GM23338 (cell line): ENCODE measurements around the gene PRKAA2. TPM values are rescaled to one million over a fixed set of nuclear protein-coding genes. Genes with fewer than 3 reads are reported as not detected.

Experiments used
- ATAC-seq: fragments of 200-7000 bp; cut with Tn5 transposase; 3 replicates; pipeline ENCODE4 v1.9.1; 2020
- DNase-seq: peaks from one replicate; pipeline ENCODE4 v3.0.0-alpha.2; 2015; ENCODE audit warnings: low spot score
- H2AFZ ChIP-seq: fragments of 200-600 bp; sonication (generic); 2 replicates; pipeline ENCODE4 v1.8.0; 2016; ENCODE audit warnings: antibody characterized with exemption, mild to moderate bottlenecking, moderate library complexity
- H3F3A ChIP-seq: fragments of 200-600 bp; sonication (generic); replicated peaks from 2 replicates; pipeline ENCODE4 v1.8.0; 2017; ENCODE audit warnings: antibody characterized with exemption, mixed run types, low read depth
- H3K27ac ChIP-seq: fragments of 200-600 bp; sonication (generic); 2 replicates; pipeline ENCODE4 v1.6.1; 2016; ENCODE audit warnings: low read depth
- H3K27me3 ChIP-seq: fragments of 200-600 bp; sonication (generic); 2 replicates; pipeline ENCODE4 v1.8.0; 2016; ENCODE audit warnings: mild to moderate bottlenecking, mixed run types, moderate library complexity; ENCODE audit not compliant: insufficient read depth
- H3K36me3 ChIP-seq: fragments of 200-600 bp; sonication (generic); 2 replicates; pipeline ENCODE4 v1.8.0; 2016; ENCODE audit warnings: mild to moderate bottlenecking; ENCODE audit not compliant: insufficient read depth
- H3K4me1 ChIP-seq: fragments of 200-600 bp; sonication (generic); 2 replicates; pipeline ENCODE4 v1.8.0; 2016; ENCODE audit warnings: mild to moderate bottlenecking, moderate library complexity; ENCODE audit not compliant: insufficient read depth
- H3K4me2 ChIP-seq: fragments of 200-600 bp; sonication (generic); 2 replicates; pipeline ENCODE4 v1.7.1; 2017; ENCODE audit warnings: mixed run types
- H3K4me3 ChIP-seq: fragments of 200-600 bp; sonication (generic); 2 replicates; pipeline ENCODE4 v1.6.1; 2016; ENCODE audit warnings: mixed run types
- H3K79me2 ChIP-seq: fragments of 200-600 bp; sonication (generic); replicated peaks from 2 replicates; pipeline ENCODE4 v1.8.0; 2017; ENCODE audit warnings: mild to moderate bottlenecking; ENCODE audit not compliant: insufficient read depth
- H3K9me2 ChIP-seq: fragments of 200-600 bp; sonication (generic); 2 replicates; pipeline ENCODE4 v1.8.0; 2017; ENCODE audit not compliant: insufficient read depth
- H4K20me1 ChIP-seq: fragments of 200-600 bp; sonication (generic); replicated peaks from 2 replicates; pipeline ENCODE4 v1.8.0; 2017; ENCODE audit warnings: mild to moderate bottlenecking; ENCODE audit not compliant: insufficient read depth
- H3K27ac Mint-ChIP-seq: 2 replicates; pipeline ENCODE4 v1.8.0; 2020; ENCODE audit warnings: inconsistent platforms, mild to moderate bottlenecking, moderate library complexity, mixed read lengths
- H3K27me3 Mint-ChIP-seq: 3 replicates; pipeline ENCODE4 v1.8.0; 2022; ENCODE audit warnings: low read depth, mild to moderate bottlenecking, moderate library complexity, mixed read lengths, inconsistent platforms; ENCODE audit not compliant: insufficient read depth, poor library complexity
- H3K36me3 Mint-ChIP-seq: 3 replicates; pipeline ENCODE4 v1.8.0; 2021; ENCODE audit warnings: low read depth, mild to moderate bottlenecking, inconsistent platforms, moderate library complexity, mixed read lengths
- H3K4me1 Mint-ChIP-seq: 3 replicates; pipeline ENCODE4 v1.8.0; 2020; ENCODE audit warnings: mild to moderate bottlenecking, inconsistent platforms, mixed read lengths
- H3K4me3 Mint-ChIP-seq: 3 replicates; pipeline ENCODE4 v1.8.0; 2021; ENCODE audit warnings: moderate library complexity, mild to moderate bottlenecking, inconsistent platforms, mixed read lengths
- H3K9me3 Mint-ChIP-seq: 3 replicates; pipeline ENCODE4 v1.8.0; 2020; ENCODE audit warnings: moderate library complexity, mild to moderate bottlenecking, inconsistent platforms, mixed read lengths
- CTCF ChIP-seq, 2 experiments: fragments of 200-600 bp in 1 of 2; sonication (generic) in 1 of 2; conservative IDR thresholded peaks; 2 replicates each; pipeline versions ENCODE4 v1.5.1 to v1.6.1; 2016 to 2017; ENCODE audit warnings: antibody characterized with exemption in 2 of 2, low read depth in 2 of 2, mild to moderate bottlenecking in 2 of 2, moderate library complexity in 1 of 2
- ETS1 ChIP-seq: IDR thresholded peaks from 2 replicates; pipeline ENCODE4 v1.6.1; 2016; ENCODE audit warnings: antibody characterized with exemption
- EZH2 ChIP-seq: fragments of 200-600 bp; sonication (generic); IDR thresholded peaks from one replicate; pipeline ENCODE4 v1.8.0; 2017; ENCODE audit warnings: antibody characterized with exemption, mild to moderate bottlenecking, low read depth; ENCODE audit not compliant: unreplicated experiment
- EZH2phosphoT487 ChIP-seq: fragments of 200-600 bp; sonication (generic); IDR thresholded peaks from one replicate; pipeline ENCODE4 v1.8.1; 2018; ENCODE audit warnings: antibody characterized with exemption; ENCODE audit not compliant: unreplicated experiment
- NANOG ChIP-seq: IDR thresholded peaks from 2 replicates; pipeline ENCODE4 v1.6.1; 2016; ENCODE audit warnings: antibody characterized with exemption, borderline replicate concordance
- POLR2AphosphoS5 ChIP-seq: IDR thresholded peaks from 2 replicates; pipeline ENCODE4 v1.6.1; 2016; ENCODE audit warnings: antibody characterized with exemption, low read depth
- REST ChIP-seq: IDR thresholded peaks from one replicate; pipeline ENCODE4 v1.6.1; 2018; ENCODE audit warnings: antibody characterized with exemption; ENCODE audit not compliant: unreplicated experiment
- STAT1 ChIP-seq: IDR thresholded peaks from one replicate; pipeline ENCODE4 v1.6.1; 2016; ENCODE audit warnings: antibody characterized with exemption; ENCODE audit not compliant: unreplicated experiment
- ZNF114 ChIP-seq: fragments of 250-450 bp; sonication (Bioruptor Pico); IDR thresholded peaks from 2 replicates; pipeline ENCODE4 v1.5.0; 2020; ENCODE audit warnings: mild to moderate bottlenecking, moderate library complexity
- ZNF331 ChIP-seq: fragments of 250-450 bp; sonication (Bioruptor Pico); IDR thresholded peaks from 2 replicates; pipeline ENCODE4 v1.5.0; 2020; ENCODE audit warnings: low read depth, mild to moderate bottlenecking, moderate library complexity
- ZNF462 ChIP-seq: fragments of 250-450 bp; sonication (Bioruptor Pico); IDR thresholded peaks from 2 replicates; pipeline ENCODE4 v1.5.0; 2020; ENCODE audit warnings: mild to moderate bottlenecking, moderate library complexity
- polyA plus RNA-seq: library from polyadenylated mRNA; unstranded; fragments of >200 nt; fragmentation: Nextera tagmentation; extraction: Ambion mirVana; gene quantifications from 2 replicates; pipeline ENCODE4 v1.2.1, GENCODE V29; 2016
- total RNA-seq: library from RNA; depleted of rRNA; stranded (reverse); fragments of >200 nt; shearing (Covaris generic); gene quantifications from 2 replicates; pipeline ENCODE4 v1.2.3, GENCODE V29; 2014

The PRKAA2 gene
- total and polyA plus RNA-seq, 2 experiments from 2014 or later = 3.0 to 8.7 TPM

GRCh38 chr1:56625819-56626440, 19.2 kb upstream of the PRKAA2 start:
- DNase-seq (no peak), ATAC-seq (no peak)
- H3K9me3 Mint-ChIP-seq = peaks cover 9% of the 10 kb centered on the region; the same call in 1 of the 3 replicates
- H3K4me1 ChIP-seq = peaks cover 15% of the 10 kb centered on the region; the same call in 1 of the 2 replicates
- H3F3A ChIP-seq = no peaks in the 10 kb centered on the region
- no peaks in the 10 kb centered on the region for H3K79me2 ChIP-seq
- TF ChIP-seq ZNF114 (no peak), CTCF (conservative IDR thresholded peaks at IDR 0.05; ENCODE audit: low read depth in 2 of 2) (no peak), REST (no peak), EZH2phosphoT487 (no peak), ZNF331 (CRISPR knock-in tag) (no peak), EZH2 (no peak), STAT1 (no peak), NANOG (no peak), ZNF462 (CRISPR knock-in tag) (no peak), POLR2AphosphoS5 (no peak), ETS1 (no peak)
- H3K27ac ChIP-seq = no peak overlapping the region
- H3K36me3 ChIP-seq = no peaks in the 10 kb centered on the region
- peak overlapping the region; percentile 2; the same call in 1 of the 2 replicates for H3K4me2 ChIP-seq
- H3K4me3 Mint-ChIP-seq = no peak overlapping the region
- H3K4me1 Mint-ChIP-seq = peaks cover 24% of the 10 kb centered on the region
- H3K27ac Mint-ChIP-seq = no peak overlapping the region
- H3K9me2 ChIP-seq = no peaks in the 10 kb centered on the region
- H2AFZ ChIP-seq = no peak overlapping the region
- no peaks in the 10 kb centered on the region for H3K36me3 Mint-ChIP-seq
- H4K20me1 ChIP-seq = no peaks in the 10 kb centered on the region
- H3K27me3 ChIP-seq = no peaks in the 10 kb centered on the region
- no peaks in the 10 kb centered on the region for H3K27me3 Mint-ChIP-seq
- no peak overlapping the region for H3K4me3 ChIP-seq
